Sigmoid colon (tissue), 7 donors: Measurements from ENCODE around the gene SELENOM. TPM values are rescaled to one million over a fixed set of nuclear protein-coding genes. Genes with fewer than 3 reads are reported as not detected.

Source experiments
- DNase-seq: peaks from one replicate; pipeline ENCODE4 v3.0.0-alpha.2; 2019
- H3K27ac ChIP-seq, 4 donors: fragments of 200-600 bp; sonication (generic); one replicate each; pipeline ENCODE4 v1.5.1; 2016 to 2019; ENCODE audit warnings: mild to moderate bottlenecking in 1 of 4
- H3K27me3 ChIP-seq, 3 donors: fragments of 200-600 bp; sonication (generic); one replicate each; pipeline ENCODE4 v1.5.1; 2019; ENCODE audit warnings: mild to moderate bottlenecking in 1 of 3
- H3K36me3 ChIP-seq, 4 donors: fragments of 200-600 bp; sonication (generic); one replicate each; pipeline ENCODE4 v1.5.1; 2016 to 2019
- H3K4me1 ChIP-seq, 4 donors: fragments of 200-600 bp; sonication (generic); one replicate each; pipeline ENCODE4 v1.5.1; 2017 to 2019
- H3K4me3 ChIP-seq, 4 donors: fragments of 200-600 bp; sonication (generic); one replicate each; pipeline ENCODE4 v1.5.1; 2017 to 2019; ENCODE audit warnings: mild to moderate bottlenecking in 2 of 4, moderate library complexity in 1 of 4
- H3K9me3 ChIP-seq, 4 donors: fragments of 200-600 bp in 3 of 4; sonication (generic) in 3 of 4; one replicate each; pipeline versions ENCODE4 v1.5.1 to v1.6.1; 2013 to 2019
- CTCF ChIP-seq, 4 experiments: fragments of 450-650 bp in 3 of 4; fragments of 200-600 bp in 1 of 4; IDR thresholded peaks; one replicate each; pipeline ENCODE4 v1.5.1; 2016 to 2019; ENCODE audit warnings: antibody characterized with exemption in 4 of 4, mild to moderate bottlenecking in 3 of 4, moderate library complexity in 2 of 4
- EP300 ChIP-seq, 4 donors: sonication (generic); formaldehyde crosslinking; IDR thresholded peaks; one replicate each; pipeline ENCODE4 v1.6.1; 2017; ENCODE audit warnings: antibody characterized with exemption in 4 of 4
- POLR2A ChIP-seq, 2 donors: fragments of 450-650 bp; IDR thresholded peaks; one replicate each; pipeline ENCODE4 v1.6.1; 2016; ENCODE audit warnings: antibody characterized with exemption in 2 of 2, mild to moderate bottlenecking in 2 of 2, moderate library complexity in 2 of 2
- POLR2AphosphoS5 ChIP-seq, 4 donors: sonication (generic); formaldehyde crosslinking; IDR thresholded peaks; one replicate each; pipeline ENCODE4 v1.6.1; 2017; ENCODE audit warnings: antibody characterized with exemption in 4 of 4
- WGBS, 2 donors: extraction: QIAGEN DNeasy Blood & Tissue Kit; methylation state at CpG; one replicate each; pipeline ENCODE4 v1.1.7; 2013; 5-methylcytosine and 5-hydroxymethylcytosine counted together
- intact Hi-C: fragments of 100-400 bp; cut with DNase I; formaldehyde crosslinking; loops from one replicate; pipeline ENCODE4 v1.15.1; 2023
- polyA plus RNA-seq, 3 donors: library from polyadenylated mRNA; stranded (reverse); fragments of 200-250 nt; gene quantifications; one replicate each; pipeline ENCODE4 v1.2.3, GENCODE V29; 2013
- total RNA-seq, 4 donors: library from RNA; depleted of rRNA; stranded (reverse); fragments of >200 nt; gene quantifications; one replicate each; pipeline ENCODE4 v1.1.0, GENCODE V29; 2016
- donor health status: healthy with polysubstance abuse.
- donor health status: Bipolar disorder and iron deficiency.
- donor health status: healthy.

Gene SELENOM
- total and polyA plus RNA-seq, 7 donors: 40.9 to 1,938 (median 868) TPM

GRCh38 chr22:31126128-31126868 lies 18.9 kb upstream of the SELENOM start:
- DNase-seq: no peak
- H3K4me3 ChIP-seq: no peak overlapping the region
- TF ChIP-seq EP300 (IDR thresholded peaks at IDR 0.05): no peak
- no peak for TF ChIP-seq POLR2A (IDR thresholded peaks at IDR 0.05)
- H3K4me1 ChIP-seq: peaks cover 0 to 19% (median 17%) of the 10 kb centered on the region in 4 donors
- H3K9me3 ChIP-seq: no peaks in the 10 kb centered on the region
- H3K36me3 ChIP-seq: no peaks in the 10 kb centered on the region
- no peak overlapping the region for H3K27ac ChIP-seq
- H3K27me3 ChIP-seq: no peaks in the 10 kb centered on the region
- 89 to 92% methylated on average over 22 of the region's 22 CpGs for WGBS, 2 donors
- intact Hi-C loops: loop anchor here (10.0 kb wide), 1 partner anchor 361 kb away; no protein-coding TSS in a partner anchor

DNA sequence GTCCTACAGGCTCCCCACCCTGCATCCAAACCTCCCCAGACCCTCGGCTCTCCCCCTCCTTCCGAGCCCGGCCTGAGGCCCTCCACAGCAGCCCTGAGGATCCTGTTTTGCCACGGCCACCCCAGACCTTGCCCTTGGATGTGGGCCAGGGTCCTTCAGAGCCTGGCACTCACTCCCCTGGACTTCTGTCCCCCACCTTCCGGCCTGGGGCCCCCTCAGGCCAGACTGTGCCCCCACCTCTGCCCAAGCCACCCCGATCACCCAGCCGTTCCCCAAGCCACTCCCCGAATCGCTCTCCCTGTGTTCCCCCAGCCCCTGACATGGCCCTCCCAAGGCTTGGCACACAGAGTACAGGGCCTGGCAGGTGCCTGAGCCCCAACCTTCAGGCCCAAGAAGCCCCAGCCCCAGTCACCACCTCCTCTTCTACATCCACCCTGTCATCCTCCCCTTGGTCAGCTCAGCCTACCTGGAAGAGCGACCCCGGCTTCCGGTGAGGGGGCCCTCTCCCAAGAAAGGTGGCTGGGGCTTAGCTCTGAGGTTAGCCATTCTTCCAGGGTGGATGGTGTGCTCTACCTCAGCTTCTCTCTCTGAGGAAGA lies 18.3 kb upstream of the SELENOM start:
- H3K36me3 ChIP-seq: no peaks in the 10 kb centered on the region
- intact Hi-C loops: loop anchor here (10.0 kb wide), 1 partner anchor 361 kb away; no protein-coding TSS in a partner anchor
- H3K4me3 ChIP-seq: no peak overlapping the region
- H3K9me3 ChIP-seq: no peaks in the 10 kb centered on the region
- no peak overlapping the region for H3K27ac ChIP-seq
- 84 to 89% methylated on average over 12 of the region's 12 CpGs for WGBS, 2 donors
- TF ChIP-seq EP300 (IDR thresholded peaks at IDR 0.05): no peak
- no peak for TF ChIP-seq POLR2A (IDR thresholded peaks at IDR 0.05)
- TF ChIP-seq POLR2AphosphoS5 (IDR thresholded peaks at IDR 0.05): no peak
- TF ChIP-seq CTCF (IDR thresholded peaks at IDR 0.05): no peak
- H3K27me3 ChIP-seq: no peaks in the 10 kb centered on the region
- DNase-seq: no peak
- peaks cover 0 to 19% (median 17%) of the 10 kb centered on the region in 4 donors for H3K4me1 ChIP-seq

DNA sequence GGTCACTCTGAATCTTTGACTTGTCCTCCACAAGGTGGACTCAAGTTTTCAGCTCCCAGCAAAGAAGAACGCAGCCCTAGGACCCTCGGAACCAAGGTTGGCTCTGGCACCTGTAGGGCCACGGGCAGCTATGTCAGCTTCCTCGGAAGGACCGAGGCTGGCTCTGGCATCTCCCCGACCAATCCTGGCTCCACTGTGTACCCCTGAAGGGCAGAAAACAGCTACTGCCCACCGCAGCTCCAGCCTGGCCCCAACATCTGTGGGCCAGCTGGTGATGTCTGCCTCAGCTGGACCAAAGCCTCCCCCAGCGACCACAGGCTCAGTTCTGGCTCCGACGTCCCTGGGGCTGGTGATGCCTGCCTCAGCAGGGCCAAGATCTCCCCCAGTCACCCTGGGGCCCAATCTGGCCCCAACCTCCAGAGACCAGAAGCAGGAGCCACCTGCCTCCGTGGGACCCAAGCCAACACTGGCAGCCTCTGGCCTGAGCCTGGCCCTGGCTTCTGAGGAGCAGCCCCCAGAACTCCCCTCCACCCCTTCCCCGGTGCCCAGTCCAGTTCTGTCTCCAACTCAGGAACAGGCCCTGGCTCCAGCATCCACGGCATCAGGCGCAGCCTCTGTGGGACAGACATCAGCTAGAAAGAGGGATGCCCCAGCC lies 17.6 kb upstream of the SELENOM start:
- Histone ChIP-seq H3K4me1 (peaks cover 0 to 19% (median 17%) of the 10 kb centered on the region in 4 donors), H3K27me3 (no peaks in the 10 kb centered on the region), H3K27ac (no peak overlapping the region), H3K4me3 (no peak overlapping the region), H3K36me3 (no peaks in the 10 kb centered on the region), H3K9me3 (no peaks in the 10 kb centered on the region)
- 85 to 88% methylated on average over 14 of the region's 14 CpGs for WGBS, 2 donors
- intact Hi-C loops: loop anchor here (10.0 kb wide), 1 partner anchor 360 kb away; no protein-coding TSS in a partner anchor
- no peak for DNase-seq
- no peak for TF ChIP-seq POLR2A (IDR thresholded peaks at IDR 0.05)
- TF ChIP-seq EP300 (IDR thresholded peaks at IDR 0.05): no peak
- TF ChIP-seq CTCF (IDR thresholded peaks at IDR 0.05): no peak
- no peak for TF ChIP-seq POLR2AphosphoS5 (IDR thresholded peaks at IDR 0.05)

DNA sequence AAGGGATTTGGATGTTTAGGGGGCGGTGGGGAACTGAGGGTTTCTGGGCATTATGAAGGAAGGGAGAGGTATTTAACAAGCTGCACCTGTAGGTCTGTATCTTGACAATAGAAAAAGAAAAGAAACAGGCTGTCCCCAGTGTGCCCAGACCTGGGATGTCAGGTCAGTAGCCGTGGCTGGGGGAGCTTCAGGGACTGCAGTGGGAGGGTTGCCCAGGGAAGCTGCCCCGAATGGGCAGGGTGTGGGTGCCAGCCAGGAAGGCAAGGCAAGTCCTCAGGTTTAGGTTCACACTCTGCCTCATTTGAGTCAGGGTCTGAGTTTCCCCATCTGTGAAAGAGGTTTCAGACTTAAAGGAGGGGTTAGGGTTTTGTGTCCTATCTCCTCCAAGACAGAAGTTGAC lies 16.9 kb upstream of the SELENOM start:
- Histone ChIP-seq H3K9me3 (no peaks in the 10 kb centered on the region), H3K27ac (no peak overlapping the region), H3K4me1 (peaks cover 0 to 19% (median 17%) of the 10 kb centered on the region in 4 donors), H3K27me3 (no peaks in the 10 kb centered on the region), H3K4me3 (no peak overlapping the region), H3K36me3 (no peaks in the 10 kb centered on the region)
- no peak for DNase-seq
- intact Hi-C loops: loop anchor here (10.0 kb wide), 1 partner anchor 359 kb away; no protein-coding TSS in a partner anchor
- WGBS, 2 donors: 71 to 83% methylated on average over 3 of the region's 3 CpGs
- TF ChIP-seq POLR2AphosphoS5 (IDR thresholded peaks at IDR 0.05) (no peak), CTCF (IDR thresholded peaks at IDR 0.05) (no peak), EP300 (IDR thresholded peaks at IDR 0.05) (no peak), POLR2A (IDR thresholded peaks at IDR 0.05) (no peak)

DNA sequence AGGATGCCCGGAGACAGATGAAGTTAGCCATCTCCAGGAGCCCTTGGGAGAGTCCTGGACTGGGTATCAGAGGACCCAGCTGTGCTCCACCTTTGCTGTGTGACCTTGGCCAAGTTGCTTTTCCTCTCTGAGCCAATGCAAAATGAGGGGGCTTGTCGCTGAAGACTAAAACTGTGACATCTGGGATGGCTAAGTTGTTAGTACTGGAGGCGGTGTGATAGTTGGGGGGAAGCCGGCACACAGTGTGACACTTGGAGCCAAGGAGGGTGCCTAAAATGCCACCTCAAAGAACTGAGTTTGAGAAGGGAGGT lies 15.9 kb upstream of the SELENOM start:
- peaks cover 0 to 19% (median 17%) of the 10 kb centered on the region in 4 donors for H3K4me1 ChIP-seq
- no peaks in the 10 kb centered on the region for H3K36me3 ChIP-seq
- WGBS, 2 donors: 55 to 73% methylated on average over 4 of the region's 4 CpGs
- intact Hi-C loops: loop anchor here (10.0 kb wide), 1 partner anchor 358 kb away; no protein-coding TSS in a partner anchor
- no peak for TF ChIP-seq POLR2A (IDR thresholded peaks at IDR 0.05)
- no peak for TF ChIP-seq EP300 (IDR thresholded peaks at IDR 0.05)
- TF ChIP-seq POLR2AphosphoS5 (IDR thresholded peaks at IDR 0.05): no peak
- TF ChIP-seq CTCF (IDR thresholded peaks at IDR 0.05): no peak
- peak overlapping the region; percentile 35 to 52 (median 43) for H3K4me3 ChIP-seq
- no peaks in the 10 kb centered on the region for H3K9me3 ChIP-seq
- H3K27me3 ChIP-seq: no peaks in the 10 kb centered on the region
- DNase-seq: no peak
- peak overlapping the region; percentile 49 to 72 (median 63) for H3K27ac ChIP-seq
